ENCODE measurements around the gene INSYN1. TPM values are rescaled to one million over a fixed set of nuclear protein-coding genes. Genes with fewer than 3 reads are reported as not detected.

The INSYN1 gene
- total and polyA plus RNA-seq, 2 donors (not counting 1 experiment from before 2014, with no cell fraction given) = not detected

GRCh38 chr15:73749533-73749932 lies 3.6 kb downstream of the INSYN1 start:
- H3K4me2 ChIP-seq (replicated peaks; ENCODE audit: low read depth, low read length, poor library complexity, severe bottlenecking) = no peak overlapping the region
- no peaks in the 10 kb centered on the region for H3K4me1 ChIP-seq (ENCODE audit: control insufficient read depth in 2 of 2, insufficient read depth in 2 of 2, low read length in 2 of 2)
- no peak overlapping the region for H2AFZ ChIP-seq (ENCODE audit: insufficient read depth, low read depth, low read length, poor library complexity, severe bottlenecking)
- no peak overlapping the region for H3K4me3 ChIP-seq (ENCODE audit: control extremely low read depth in 1 of 5, extremely low read depth in 1 of 5, insufficient read depth in 1 of 5, low read depth in 2 of 5, low read length in 4 of 5)
- no peak overlapping the region for H3K27ac Mint-ChIP-seq
- H3K36me3 ChIP-seq (replicated peaks in 1 of 2; ENCODE audit: control extremely low read depth in 1 of 2, control insufficient read depth in 1 of 2, extremely low read depth in 1 of 2, insufficient read depth in 2 of 2, low read length in 1 of 2) = no peaks in the 10 kb centered on the region
- no peaks in the 10 kb centered on the region for H3K79me2 ChIP-seq (ENCODE audit: control insufficient read depth, insufficient read depth, low read length)
- H3K27me3 ChIP-seq (replicated peaks in 1 of 4; ENCODE audit: control extremely low read depth in 1 of 4, control insufficient read depth in 3 of 4, insufficient read depth in 4 of 4, low read length in 3 of 4) = peaks cover 0 to 28% (median 1%) of the 10 kb centered on the region in 4 experiments
- H3K27ac ChIP-seq (ENCODE audit: low read length in 2 of 2) = no peak overlapping the region
- no peaks in the 10 kb centered on the region for H3K9me3 ChIP-seq (ENCODE audit: control extremely low read depth in 1 of 3, control insufficient read depth in 2 of 3, insufficient read depth in 1 of 3, low read length in 2 of 3)
- intact Hi-C loops (cut with micrococcal nuclease) = no loop called here
- WGBS (ENCODE audit: insufficient coverage) = 86% methylated on average over 5 of the region's 5 CpGs
- no peaks in the 10 kb centered on the region for H4K20me1 ChIP-seq (ENCODE audit: control insufficient read depth, insufficient read depth, low read length, poor library complexity, severe bottlenecking)
- ChIA-PET CTCF (no interaction called here), POLR2A (no interaction called here)
- TF ChIP-seq, protein P1, sequence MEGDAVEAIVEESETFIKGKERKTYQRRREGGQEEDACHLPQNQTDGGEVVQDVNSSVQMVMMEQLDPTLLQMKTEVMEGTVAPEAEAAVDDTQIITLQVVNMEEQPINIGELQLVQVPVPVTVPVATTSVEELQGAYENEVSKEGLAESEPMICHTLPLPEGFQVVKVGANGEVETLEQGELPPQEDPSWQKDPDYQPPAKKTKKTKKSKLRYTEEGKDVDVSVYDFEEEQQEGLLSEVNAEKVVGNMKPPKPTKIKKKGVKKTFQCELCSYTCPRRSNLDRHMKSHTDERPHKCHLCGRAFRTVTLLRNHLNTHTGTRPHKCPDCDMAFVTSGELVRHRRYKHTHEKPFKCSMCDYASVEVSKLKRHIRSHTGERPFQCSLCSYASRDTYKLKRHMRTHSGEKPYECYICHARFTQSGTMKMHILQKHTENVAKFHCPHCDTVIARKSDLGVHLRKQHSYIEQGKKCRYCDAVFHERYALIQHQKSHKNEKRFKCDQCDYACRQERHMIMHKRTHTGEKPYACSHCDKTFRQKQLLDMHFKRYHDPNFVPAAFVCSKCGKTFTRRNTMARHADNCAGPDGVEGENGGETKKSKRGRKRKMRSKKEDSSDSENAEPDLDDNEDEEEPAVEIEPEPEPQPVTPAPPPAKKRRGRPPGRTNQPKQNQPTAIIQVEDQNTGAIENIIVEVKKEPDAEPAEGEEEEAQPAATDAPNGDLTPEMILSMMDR (IDR thresholded peaks at IDR 0.05) = no peak
- TF ChIP-seq EZH2 (IDR thresholded peaks at IDR 0.05; ENCODE audit: borderline replicate concordance, insufficient read depth, low read depth, low read length, poor library complexity, severe bottlenecking) = no peak
- ATAC-seq (ENCODE audit: low read depth) = no peak
- peaks cover 38% of the 10 kb centered on the region for H3K27me3 Mint-ChIP-seq
- no peaks in the 10 kb centered on the region for H3K9me3 Mint-ChIP-seq (ENCODE audit: insufficient read depth)
- no peak overlapping the region for H3K9ac ChIP-seq (ENCODE audit: low read length)
- no peak for DNase-seq
- H3K4me3 Mint-ChIP-seq = no peak overlapping the region
- H3K4me1 Mint-ChIP-seq = peaks cover 5% of the 10 kb centered on the region

- no peak overlapping the region for H3K4me2 ChIP-seq (replicated peaks; ENCODE audit: low read depth, low read length, poor library complexity, severe bottlenecking)
- no peak overlapping the region for H3K4me3 ChIP-seq (ENCODE audit: control extremely low read depth in 1 of 5, extremely low read depth in 1 of 5, insufficient read depth in 1 of 5, low read depth in 2 of 5, low read length in 4 of 5)
- WGBS (ENCODE audit: insufficient coverage) = 66% methylated on average over 6 of the region's 6 CpGs
- no peaks in the 10 kb centered on the region for H3K9me3 ChIP-seq (ENCODE audit: control extremely low read depth in 1 of 3, control insufficient read depth in 2 of 3, insufficient read depth in 1 of 3, low read length in 2 of 3)
- ATAC-seq (ENCODE audit: low read depth) (no peak), DNase-seq (no peak)
- Mint-ChIP-seq H3K9me3 (ENCODE audit: insufficient read depth) (no peaks in the 10 kb centered on the region), H3K27ac (no peak overlapping the region), H3K4me1 (peaks cover 4% of the 10 kb centered on the region), H3K27me3 (peaks cover 30% of the 10 kb centered on the region), H3K4me3 (no peak overlapping the region)
- no peak overlapping the region for H3K9ac ChIP-seq (ENCODE audit: low read length)
- no peak overlapping the region for H3K27ac ChIP-seq (ENCODE audit: low read length in 2 of 2)
- TF ChIP-seq, protein P1 (IDR thresholded peaks at IDR 0.05) = no peak
- TF ChIP-seq EZH2 (IDR thresholded peaks at IDR 0.05; ENCODE audit: borderline replicate concordance, insufficient read depth, low read depth, low read length, poor library complexity, severe bottlenecking) = no peak
- CTCF ChIA-PET = no interaction called here
- intact Hi-C loops (cut with micrococcal nuclease) = no loop called here
- POLR2A ChIA-PET = no interaction called here
- no peaks in the 10 kb centered on the region for H3K4me1 ChIP-seq (ENCODE audit: control insufficient read depth in 2 of 2, insufficient read depth in 2 of 2, low read length in 2 of 2)
- H4K20me1 ChIP-seq (ENCODE audit: control insufficient read depth, insufficient read depth, low read length, poor library complexity, severe bottlenecking) = no peaks in the 10 kb centered on the region
- no peak overlapping the region for H2AFZ ChIP-seq (ENCODE audit: insufficient read depth, low read depth, low read length, poor library complexity, severe bottlenecking)
- no peaks in the 10 kb centered on the region for H3K79me2 ChIP-seq (ENCODE audit: control insufficient read depth, insufficient read depth, low read length)
- peaks cover 0 to 25% (median 0%) of the 10 kb centered on the region in 4 experiments for H3K27me3 ChIP-seq (replicated peaks in 1 of 4; ENCODE audit: control extremely low read depth in 1 of 4, control insufficient read depth in 3 of 4, insufficient read depth in 4 of 4, low read length in 3 of 4)
- H3K36me3 ChIP-seq (replicated peaks in 1 of 2; ENCODE audit: control extremely low read depth in 1 of 2, control insufficient read depth in 1 of 2, extremely low read depth in 1 of 2, insufficient read depth in 2 of 2, low read length in 1 of 2) = no peaks in the 10 kb centered on the region
Measured at GRCh38 chr15:73748730-73749129, 4.4 kb downstream of the INSYN1 start.
